ENCODE results near the gene ELOVL6.

DNA sequence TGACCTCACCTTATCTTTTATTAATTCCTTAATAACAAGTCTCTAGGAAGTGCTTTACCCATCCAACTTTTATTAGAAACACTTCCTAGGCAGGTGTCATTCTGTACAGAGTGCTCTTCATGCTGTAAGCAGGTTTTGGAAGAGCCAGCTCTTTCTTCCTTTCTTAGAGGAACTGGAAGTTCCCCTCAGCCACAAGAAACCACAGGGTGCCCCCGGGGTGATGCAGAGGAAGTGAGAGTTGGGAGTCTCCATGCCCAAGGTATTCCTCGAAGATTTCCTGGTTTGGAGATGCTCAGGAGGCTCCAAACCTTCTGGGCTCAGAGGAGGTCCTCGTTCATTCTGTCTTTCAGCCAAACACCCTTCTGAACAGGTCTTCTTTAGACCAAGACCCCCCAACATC lies 201.9 kb downstream of the ELOVL6 start:
- TF ChIP-seq, protein P1, sequence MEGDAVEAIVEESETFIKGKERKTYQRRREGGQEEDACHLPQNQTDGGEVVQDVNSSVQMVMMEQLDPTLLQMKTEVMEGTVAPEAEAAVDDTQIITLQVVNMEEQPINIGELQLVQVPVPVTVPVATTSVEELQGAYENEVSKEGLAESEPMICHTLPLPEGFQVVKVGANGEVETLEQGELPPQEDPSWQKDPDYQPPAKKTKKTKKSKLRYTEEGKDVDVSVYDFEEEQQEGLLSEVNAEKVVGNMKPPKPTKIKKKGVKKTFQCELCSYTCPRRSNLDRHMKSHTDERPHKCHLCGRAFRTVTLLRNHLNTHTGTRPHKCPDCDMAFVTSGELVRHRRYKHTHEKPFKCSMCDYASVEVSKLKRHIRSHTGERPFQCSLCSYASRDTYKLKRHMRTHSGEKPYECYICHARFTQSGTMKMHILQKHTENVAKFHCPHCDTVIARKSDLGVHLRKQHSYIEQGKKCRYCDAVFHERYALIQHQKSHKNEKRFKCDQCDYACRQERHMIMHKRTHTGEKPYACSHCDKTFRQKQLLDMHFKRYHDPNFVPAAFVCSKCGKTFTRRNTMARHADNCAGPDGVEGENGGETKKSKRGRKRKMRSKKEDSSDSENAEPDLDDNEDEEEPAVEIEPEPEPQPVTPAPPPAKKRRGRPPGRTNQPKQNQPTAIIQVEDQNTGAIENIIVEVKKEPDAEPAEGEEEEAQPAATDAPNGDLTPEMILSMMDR (IDR thresholded peaks at IDR 0.05 in 8 of 11, conservative IDR thresholded peaks at IDR 0.05 in 3 of 11): no peak
- TF ChIP-seq POLR2AphosphoS5 (IDR thresholded peaks at IDR 0.05): no peak

All from spleen (tissue), 7 donors.